HG03139 (cell line): Measurements from ENCODE around the gene KCNQ4.

Experiments used
- ATAC-seq: cut with Tn5 transposase; IDR thresholded peaks from one replicate; pipeline ENCODE4 v1.9.1; 2021; ENCODE audit not compliant: unreplicated experiment

Gene KCNQ4

GRCh38 chr1:40783001-40783905, at the start of gene KCNQ4:
KCNQ4 (plus strand) TSS chr1:40783787; CDS start chr1:40784094, 307 bp downstream.
- ATAC-seq = no peak

GRCh38 chr1:40734882-40735628, 48.5 kb upstream of the KCNQ4 start:
- ATAC-seq = no peak

DNA sequence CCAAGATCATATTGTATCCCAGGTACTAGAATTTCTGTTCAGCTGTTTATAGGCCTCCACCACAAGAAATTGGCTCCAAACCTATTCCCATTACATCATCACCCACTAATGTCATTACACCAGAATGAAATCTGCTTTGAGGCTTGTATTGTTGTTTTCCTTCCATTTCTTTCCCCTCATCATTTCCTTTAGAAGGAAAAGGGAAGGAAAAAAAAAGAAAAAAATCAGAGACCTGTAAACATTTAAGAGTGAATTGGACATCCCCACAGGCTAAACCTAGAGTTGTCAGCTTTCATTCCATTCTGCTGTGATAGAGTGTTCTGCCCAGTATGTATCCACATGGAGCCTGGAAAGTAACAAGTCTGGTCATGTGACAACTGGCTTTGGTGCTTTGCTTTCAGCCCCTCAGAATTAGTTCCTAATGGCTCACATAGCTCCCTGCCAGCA, 47.5 kb upstream of the KCNQ4 start:
- no peak for ATAC-seq

GRCh38 chr1:40738831-40739230, 44.8 kb upstream of the KCNQ4 start:
- ATAC-seq = no peak

DNA sequence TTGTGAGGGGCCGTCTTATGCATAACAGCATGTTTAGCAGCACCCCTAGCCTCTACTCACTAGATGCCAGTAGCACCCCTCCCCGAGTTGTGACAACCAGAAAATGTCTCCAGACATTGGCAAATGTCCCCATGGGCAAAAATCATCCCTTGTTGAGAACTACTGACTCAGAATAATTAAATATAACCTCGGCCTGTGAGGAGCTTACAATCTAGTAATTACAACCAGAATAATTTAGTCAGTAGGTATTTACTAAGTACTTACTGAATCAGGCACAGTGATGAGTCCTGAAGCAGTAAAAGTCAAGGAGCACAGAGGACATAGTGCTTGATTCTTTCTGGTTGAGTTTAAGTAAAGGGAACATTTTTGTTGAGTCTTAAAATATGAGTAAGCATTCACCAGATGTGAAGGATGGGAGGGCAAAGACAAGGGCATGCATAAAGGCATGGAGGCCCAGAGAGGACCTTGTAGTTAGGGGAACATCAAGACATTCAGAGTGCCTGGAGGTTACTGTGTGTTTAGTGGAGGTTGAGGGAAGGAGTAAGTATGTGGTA, 44.1 kb upstream of the KCNQ4 start:
- no peak for ATAC-seq

DNA sequence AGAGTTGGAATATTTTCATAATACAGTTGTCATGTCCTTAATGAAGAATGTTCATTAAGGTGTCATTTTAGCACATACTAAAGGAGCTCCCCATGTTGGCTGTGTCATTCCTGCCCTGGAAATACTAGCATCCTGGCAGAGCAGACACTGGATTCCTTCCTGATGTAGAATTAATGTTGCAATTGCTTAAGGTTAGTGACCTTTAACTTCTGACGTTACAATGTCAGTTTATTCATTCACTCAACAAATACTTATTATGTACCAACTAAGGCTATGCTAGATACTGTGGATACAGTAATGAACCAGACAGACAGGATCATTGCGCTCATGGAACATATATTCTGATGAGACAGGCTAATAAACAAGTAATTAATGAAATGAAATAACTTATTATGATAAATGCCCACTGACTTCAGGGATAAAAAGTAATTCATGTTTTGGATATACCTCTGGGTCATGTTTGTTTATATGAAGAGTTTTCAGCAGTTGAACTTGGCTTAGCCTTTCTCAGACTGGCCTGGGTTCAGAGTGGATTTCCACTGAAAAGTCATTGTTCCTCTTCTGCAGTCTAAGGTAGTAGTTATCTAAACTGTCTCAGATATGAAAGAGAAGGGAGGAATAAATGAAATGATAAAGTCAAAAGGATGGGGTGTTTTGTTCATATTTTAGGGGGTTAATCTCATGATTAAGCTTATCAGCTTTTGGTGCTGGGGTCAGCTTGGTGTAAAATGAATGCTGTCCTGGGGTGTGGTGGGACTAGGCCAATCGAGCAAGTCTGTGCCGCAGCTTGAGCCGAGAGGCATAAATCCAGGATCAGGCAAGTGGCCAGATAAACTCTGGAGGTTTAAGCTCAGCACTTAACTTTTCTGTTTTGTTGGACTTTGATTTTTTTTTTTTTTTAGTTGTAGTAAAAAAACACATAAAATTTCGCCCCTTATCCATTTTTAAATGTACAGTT, 43.3 kb upstream of the KCNQ4 start:
- ATAC-seq = no peak

- ATAC-seq = no peak
Observed at GRCh38 chr1:40740997-40741736, 42.4 kb upstream of the KCNQ4 start.

DNA sequence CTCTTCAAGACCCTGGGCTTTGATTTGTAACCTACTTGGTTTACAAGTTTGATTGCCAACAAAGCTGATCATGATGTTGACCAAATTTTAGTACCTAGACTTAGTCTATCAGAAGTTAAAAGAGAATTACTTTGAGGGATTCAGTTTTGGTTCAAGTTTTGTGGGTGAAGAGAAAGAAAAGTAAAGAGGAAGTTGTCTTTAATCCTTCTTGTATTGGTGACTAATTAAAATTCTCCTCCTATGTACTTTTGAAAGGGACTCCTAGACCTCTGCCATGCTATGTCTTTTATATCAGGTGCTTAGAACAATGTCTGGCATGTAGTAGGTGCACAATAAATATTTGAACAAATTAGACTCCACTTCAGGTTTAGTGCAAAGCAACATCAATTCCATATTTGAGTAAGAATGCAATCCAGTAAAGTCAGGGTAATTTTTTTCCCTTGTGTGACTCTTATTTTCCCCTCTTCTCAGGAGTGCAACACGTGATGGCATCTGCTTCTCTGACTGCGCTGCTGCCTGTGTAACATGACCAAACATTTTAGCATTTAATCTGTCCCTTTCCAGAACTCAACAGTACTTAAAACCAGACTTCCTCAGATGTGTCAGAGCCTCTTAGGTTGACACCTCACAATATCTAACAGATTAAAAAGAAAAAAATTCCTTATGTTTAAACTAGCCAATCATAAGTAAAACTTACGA, 41.1 kb upstream of the KCNQ4 start:
- ATAC-seq = no peak

DNA sequence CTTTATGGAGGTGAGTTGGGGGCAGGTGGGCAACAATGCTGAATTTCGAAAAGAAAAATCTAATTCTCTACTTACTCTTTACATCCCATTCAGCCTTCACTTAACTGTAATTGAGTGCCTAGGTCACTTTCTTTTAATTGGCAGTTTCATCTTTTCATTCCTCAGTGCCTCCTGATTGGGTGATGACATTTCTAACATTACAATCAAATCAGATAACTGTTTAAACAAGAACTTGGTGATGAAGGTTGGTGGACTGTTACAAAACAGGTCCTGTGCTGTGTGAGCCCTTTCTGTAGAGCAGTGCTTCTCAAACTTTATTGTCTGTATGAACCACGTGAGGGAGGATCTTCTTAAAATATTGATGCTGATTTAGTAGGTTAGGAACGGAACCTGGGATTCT, 40.1 kb upstream of the KCNQ4 start:
- ATAC-seq = no peak

- ATAC-seq = no peak
Observed at GRCh38 chr1:40743860-40744259, 39.7 kb upstream of the KCNQ4 start.

DNA sequence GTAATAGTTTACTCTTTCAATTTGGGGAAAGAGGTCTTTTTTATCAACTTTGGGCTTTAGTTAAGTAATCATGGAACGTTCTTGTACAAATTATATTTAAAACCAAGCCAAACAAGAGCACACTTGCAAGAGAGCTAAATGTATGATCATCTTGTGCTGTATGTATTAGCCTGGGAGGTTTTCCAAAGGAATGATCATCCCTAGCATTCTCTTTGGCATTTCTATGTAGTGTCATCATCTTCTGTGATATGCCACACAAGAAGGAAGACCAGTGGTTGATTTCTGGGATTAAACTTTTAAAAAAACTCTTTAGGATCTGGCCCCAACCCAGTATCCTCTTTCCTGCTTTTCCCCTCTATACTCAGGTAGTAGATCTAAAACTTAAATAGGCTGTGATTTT, 38.4 kb upstream of the KCNQ4 start:
- ATAC-seq = no peak

DNA sequence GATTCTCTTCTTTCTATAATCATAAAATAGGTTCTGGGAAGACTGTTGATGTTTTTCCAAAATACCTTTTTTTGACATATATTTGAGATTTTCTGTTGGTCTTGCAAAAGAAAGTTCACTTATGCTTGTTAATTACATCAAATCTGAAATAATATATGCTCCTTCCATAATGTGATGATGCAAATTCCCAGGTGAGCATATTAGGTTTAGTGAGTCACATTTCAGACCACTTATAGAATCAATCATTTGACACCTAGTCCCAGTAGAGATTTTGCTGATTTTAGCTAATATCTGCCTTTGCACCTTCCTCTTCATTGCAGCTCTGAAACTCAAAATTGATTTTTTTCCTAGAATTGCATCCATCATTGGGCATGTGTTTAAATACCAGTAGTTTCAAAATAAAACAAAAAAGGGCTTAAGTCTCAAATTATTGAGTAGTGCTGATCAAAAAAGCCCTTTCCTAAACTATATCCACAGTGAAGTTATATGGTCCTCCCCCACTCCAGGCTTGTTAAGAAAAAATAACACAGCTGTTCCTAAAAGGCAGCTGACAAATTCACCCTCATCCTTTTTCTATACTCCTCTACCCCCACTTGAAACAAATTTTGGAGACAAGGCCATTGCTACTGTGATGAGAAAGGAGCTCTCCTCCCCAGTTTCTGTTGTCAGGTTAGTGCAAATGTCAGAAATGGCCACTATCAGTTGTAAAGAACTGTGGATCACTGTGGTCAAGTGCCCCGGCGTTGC, 37.1 kb upstream of the KCNQ4 start:
- ATAC-seq = no peak

- ATAC-seq = no peak
Observed at GRCh38 chr1:40748841-40749718, 34.5 kb upstream of the KCNQ4 start.

- no peak for ATAC-seq
Observed at GRCh38 chr1:40749817-40750216, 33.8 kb upstream of the KCNQ4 start.

DNA sequence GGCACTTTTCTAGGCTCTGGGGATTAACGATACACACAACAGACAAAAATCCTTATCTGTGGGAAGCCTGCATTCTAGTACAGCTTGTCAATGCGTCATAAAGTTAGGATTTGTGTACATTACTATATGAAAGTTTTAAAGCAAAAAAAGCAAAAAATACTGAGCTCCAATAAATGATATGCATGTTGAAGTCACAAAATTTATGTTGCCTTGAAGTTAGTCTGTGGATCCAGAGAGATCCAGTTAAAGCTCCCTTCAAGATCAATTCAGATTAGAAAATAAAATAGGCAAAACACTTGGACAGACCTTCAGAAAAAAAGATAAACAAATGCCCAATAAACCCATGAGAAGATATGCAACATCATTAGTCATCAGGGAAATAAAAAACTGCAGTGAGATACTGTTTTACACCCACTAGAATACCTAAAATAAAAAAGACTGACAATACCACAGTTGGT, 33.1 kb upstream of the KCNQ4 start:
- no peak for ATAC-seq

DNA sequence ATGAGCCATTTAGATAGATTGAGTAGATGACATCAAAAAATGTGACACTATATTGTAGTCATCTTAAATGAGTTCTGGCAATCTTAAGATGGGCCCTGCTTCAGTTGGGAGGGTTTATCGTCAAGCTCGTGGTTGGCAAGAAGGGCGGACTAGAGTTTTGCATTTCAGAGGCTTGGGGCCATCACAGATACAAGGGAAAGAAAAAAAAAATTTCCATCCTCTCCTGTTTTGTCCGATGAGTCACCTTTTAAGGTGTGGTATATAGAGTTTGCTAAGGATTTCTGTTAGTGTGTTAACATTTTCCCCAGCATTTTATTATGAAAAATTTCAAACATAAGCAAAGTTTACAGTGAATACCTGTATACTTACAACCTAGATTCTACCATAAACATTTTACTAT, 31.8 kb upstream of the KCNQ4 start:
- no peak for ATAC-seq

GRCh38 chr1:40753142-40753882, 30.3 kb upstream of the KCNQ4 start:
- no peak for ATAC-seq
